GM12878 (cell line): Measurements from ENCODE around the gene COL27A1.

Experiments
- JUND ChIP-seq: IDR thresholded peaks from 2 replicates; pipeline ENCODE4 v1.6.1; 2012; ENCODE audit warnings: low read depth, mild to moderate bottlenecking, low read length, improper control_type of control experiment, moderate library complexity
- SUZ12 ChIP-seq: fragments of 200-600 bp; sonication (generic); IDR thresholded peaks from one replicate; pipeline ENCODE4 v1.6.1; 2018; ENCODE audit warnings: antibody characterized with exemption, mild to moderate bottlenecking; ENCODE audit not compliant: unreplicated experiment

GRCh38 chr9:114273461-114273881, 118.1 kb downstream of the COL27A1 start:
- no peak for TF ChIP-seq JUND
- TF ChIP-seq SUZ12, result no peak
